Measurements from ENCODE around the gene UBE2G2. TPM values are rescaled to one million over a fixed set of nuclear protein-coding genes. Genes with fewer than 3 reads are reported as not detected.

Gene UBE2G2
- total RNA-seq, 4 donors from 2014 or later = 62.5 to 126 (median 91.6) TPM

- peaks cover 34% of the 10 kb centered on the region for H3K4me1 ChIP-seq
- no peaks in the 10 kb centered on the region for H3K9me3 ChIP-seq
- H3K4me3 ChIP-seq = no peak overlapping the region
- H3K36me3 ChIP-seq = peaks cover 46% of the 10 kb centered on the region
- no peak overlapping the region for H3K27ac ChIP-seq
- no peaks in the 10 kb centered on the region for H3K27me3 ChIP-seq
- no peak for DNase-seq (ENCODE audit: low spot score in 2 of 2)
- no peak for TF ChIP-seq CTCF (IDR thresholded peaks at IDR 0.05)
- WGBS = 84% methylated on average over 3 of the region's 3 CpGs
Measured at GRCh38 chr21:44803651-44804050, 2.0 kb upstream of the UBE2G2 start.

GRCh38 chr21:44802396-44803153 lies 955 bp upstream of the UBE2G2 start:
- H3K36me3 ChIP-seq = peaks cover 38% of the 10 kb centered on the region
- DNase-seq (ENCODE audit: low spot score in 2 of 2) = no peak
- peaks cover 34% of the 10 kb centered on the region for H3K4me1 ChIP-seq
- no peaks in the 10 kb centered on the region for H3K9me3 ChIP-seq
- TF ChIP-seq POLR2AphosphoS5 (IDR thresholded peaks at IDR 0.05) = no peak
- TF ChIP-seq CTCF (IDR thresholded peaks at IDR 0.05) = no peak
- no peak for TF ChIP-seq POLR2A (IDR thresholded peaks at IDR 0.05)
- TF ChIP-seq EP300 (IDR thresholded peaks at IDR 0.05) = no peak
- peak overlapping the region; percentile 84 for H3K27ac ChIP-seq
- WGBS = 47% methylated on average over 13 of the region's 32 CpGs
- no peaks in the 10 kb centered on the region for H3K27me3 ChIP-seq
- peak overlapping the region; percentile 94 for H3K4me3 ChIP-seq

- peaks cover 22% of the 10 kb centered on the region for H3K36me3 ChIP-seq
- WGBS = 3% methylated on average over 17 of the region's 17 CpGs
- no peaks in the 10 kb centered on the region for H3K9me3 ChIP-seq
- H3K4me1 ChIP-seq = peaks cover 34% of the 10 kb centered on the region
- no peaks in the 10 kb centered on the region for H3K27me3 ChIP-seq
- no peak for DNase-seq (ENCODE audit: low spot score in 2 of 2)
- TF ChIP-seq CTCF (IDR thresholded peaks at IDR 0.05) (peak in 1 of 2 donors; percentile 34), POLR2A (IDR thresholded peaks at IDR 0.05) (no peak), EP300 (IDR thresholded peaks at IDR 0.05) (no peak), POLR2AphosphoS5 (IDR thresholded peaks at IDR 0.05) (no peak)
- H3K27ac ChIP-seq = peak overlapping the region; percentile 84
- H3K4me3 ChIP-seq = peak overlapping the region; percentile 94
Measured at GRCh38 chr21:44800971-44801467, 601 bp downstream of the UBE2G2 start.

GRCh38 chr21:44800103-44800502 lies 1.5 kb downstream of the UBE2G2 start:
- DNase-seq (ENCODE audit: low spot score in 2 of 2) = no peak
- Histone ChIP-seq H3K27me3 (no peaks in the 10 kb centered on the region), H3K4me3 (no peak overlapping the region), H3K4me1 (peaks cover 34% of the 10 kb centered on the region), H3K36me3 (peaks cover 13% of the 10 kb centered on the region), H3K27ac (no peak overlapping the region), H3K9me3 (no peaks in the 10 kb centered on the region)
- WGBS = 38% methylated on average over 12 of the region's 12 CpGs
- TF ChIP-seq POLR2A (IDR thresholded peaks at IDR 0.05) = no peak
- no peak for TF ChIP-seq CTCF (IDR thresholded peaks at IDR 0.05)
- TF ChIP-seq EP300 (IDR thresholded peaks at IDR 0.05) = no peak
- no peak for TF ChIP-seq POLR2AphosphoS5 (IDR thresholded peaks at IDR 0.05)

GRCh38 chr21:44799646-44800045 lies 2.0 kb downstream of the UBE2G2 start:
- Histone ChIP-seq H3K27ac (no peak overlapping the region), H3K27me3 (no peaks in the 10 kb centered on the region), H3K36me3 (peaks cover 8% of the 10 kb centered on the region), H3K4me1 (peaks cover 34% of the 10 kb centered on the region), H3K9me3 (no peaks in the 10 kb centered on the region), H3K4me3 (no peak overlapping the region)
- no peak for TF ChIP-seq POLR2A (IDR thresholded peaks at IDR 0.05)
- no peak for TF ChIP-seq CTCF (IDR thresholded peaks at IDR 0.05)
- TF ChIP-seq POLR2AphosphoS5 (IDR thresholded peaks at IDR 0.05) = no peak
- TF ChIP-seq EP300 (IDR thresholded peaks at IDR 0.05) = no peak
- WGBS = 63% methylated on average over 1 of the region's 1 CpG
- no peak for DNase-seq (ENCODE audit: low spot score in 2 of 2)
